Type B pancreatic cell (in vitro differentiated cells): ENCODE results near the gene TSPAN4. TPM values are rescaled to one million over a fixed set of nuclear protein-coding genes. Genes with fewer than 3 reads are reported as not detected.

Source experiments
- DNase-seq: peaks from one replicate; pipeline ENCODE4 v3.0.0; 2021; ENCODE audit warnings: mixed read lengths; ENCODE audit not compliant: unreplicated experiment; ENCODE audit errors: extremely low spot score
- H3K27ac Mint-ChIP-seq: 2 replicates; pipeline ENCODE4 v1.8.0; 2021; ENCODE audit warnings: mild to moderate bottlenecking, mixed read lengths
- H3K27me3 Mint-ChIP-seq: 2 replicates; pipeline ENCODE4 v1.8.0; 2021; ENCODE audit warnings: mixed read lengths
- H3K36me3 Mint-ChIP-seq: 2 replicates; pipeline ENCODE4 v1.8.0; 2021; ENCODE audit warnings: mixed read lengths
- H3K4me1 Mint-ChIP-seq: one replicate; pipeline ENCODE4 v1.8.0; 2021; ENCODE audit warnings: mixed read lengths; ENCODE audit not compliant: unreplicated experiment
- H3K4me3 Mint-ChIP-seq: 2 replicates; pipeline ENCODE4 v1.8.0; 2021; ENCODE audit warnings: mild to moderate bottlenecking, mixed read lengths
- H3K9me3 Mint-ChIP-seq: 2 replicates; pipeline ENCODE4 v1.8.0; 2021; ENCODE audit warnings: mixed read lengths
- CTCF ChIP-seq: fragments of 200-600 bp; sonication (generic); conservative IDR thresholded peaks from 2 replicates; pipeline ENCODE4 v1.5.0; 2021; ENCODE audit warnings: antibody characterized with exemption, mild to moderate bottlenecking
- total RNA-seq: library from RNA; stranded (reverse); gene quantifications from 2 replicates; pipeline ENCODE4 v1.2.1, GENCODE V29; 2021; ENCODE audit warnings: low replicate concordance

TSPAN4 gene
- total RNA-seq, 1 donor from 2014 or later, result 43.2 TPM

DNA sequence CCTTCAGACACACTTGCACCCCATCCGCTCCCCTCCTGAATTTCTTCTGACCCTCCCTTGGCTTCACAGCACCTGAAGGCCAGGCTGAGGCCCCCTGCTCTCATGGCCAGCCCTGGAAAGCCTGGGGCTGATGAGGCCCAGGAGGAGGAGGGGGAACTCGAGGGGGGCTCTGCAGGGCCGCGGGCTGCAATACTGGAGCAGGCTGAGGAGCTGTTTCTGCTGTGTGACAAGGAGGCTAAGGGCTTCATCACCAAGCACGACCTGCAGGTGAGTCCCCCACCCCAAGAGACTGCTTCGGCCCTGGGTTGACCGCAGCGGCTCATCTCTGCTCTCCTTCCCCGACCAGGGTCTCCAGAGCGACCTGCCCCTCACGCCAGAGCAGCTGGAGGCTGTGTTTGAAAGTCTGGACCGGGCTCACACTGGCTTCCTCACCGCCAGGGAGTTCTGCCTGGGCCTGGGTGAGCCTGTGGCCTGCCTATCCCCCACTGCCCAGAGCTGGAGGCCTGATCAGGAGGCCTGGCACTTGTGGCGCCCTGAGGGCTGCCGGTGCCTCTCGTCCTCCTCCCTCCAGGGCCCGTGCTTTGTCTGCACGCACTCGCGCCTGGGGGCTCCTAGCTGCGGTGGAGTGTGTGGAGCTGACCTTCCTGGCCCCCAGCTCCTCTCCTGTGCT, 14.0 kb upstream of the TSPAN4 start:
- Mint-ChIP-seq H3K4me1 (peaks cover 10% of the 10 kb centered on the region), H3K9me3 (no peaks in the 10 kb centered on the region), H3K4me3 (peak overlapping the region; percentile 83), H3K27ac (peak overlapping the region; percentile 29), H3K36me3 (no peaks in the 10 kb centered on the region), H3K27me3 (peaks cover 45% of the 10 kb centered on the region)
- no peak for TF ChIP-seq CTCF
- DNase-seq, result no peak

GRCh38 chr11:829176-829846, 13.3 kb upstream of the TSPAN4 start:
- Mint-ChIP-seq H3K27me3 (peaks cover 45% of the 10 kb centered on the region), H3K27ac (peak overlapping the region; percentile 29), H3K4me3 (peak overlapping the region; percentile 59), H3K36me3 (no peaks in the 10 kb centered on the region), H3K9me3 (no peaks in the 10 kb centered on the region), H3K4me1 (peaks cover 10% of the 10 kb centered on the region)
- TF ChIP-seq CTCF, result no peak
- DNase-seq, result no peak

DNA sequence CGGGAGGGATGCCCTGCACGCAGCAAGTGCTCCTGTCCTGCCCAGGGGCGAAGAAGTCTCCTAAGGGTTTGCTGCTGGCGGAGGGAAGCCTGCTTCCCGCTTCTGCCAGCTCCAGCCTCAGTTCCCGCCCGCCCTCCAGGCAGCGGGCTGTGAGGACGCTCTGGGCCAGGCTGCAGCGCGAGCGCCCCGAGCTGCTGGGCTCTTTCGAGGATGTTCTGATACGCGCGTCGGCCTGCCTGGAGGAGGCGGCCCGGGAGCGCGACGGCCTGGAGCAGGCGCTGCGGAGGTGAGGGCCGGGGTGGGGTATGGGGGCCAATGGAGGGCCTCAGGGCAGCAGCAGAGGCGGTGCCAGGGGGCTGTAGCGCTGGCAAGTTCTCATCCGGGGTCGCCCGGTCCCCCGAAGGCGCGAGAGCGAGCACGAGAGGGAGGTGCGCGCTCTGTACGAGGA, 12.8 kb upstream of the TSPAN4 start:
- Mint-ChIP-seq H3K4me3 (peak overlapping the region; percentile 67), H3K4me1 (peaks cover 10% of the 10 kb centered on the region), H3K27ac (no peak overlapping the region), H3K9me3 (no peaks in the 10 kb centered on the region), H3K27me3 (peaks cover 45% of the 10 kb centered on the region), H3K36me3 (no peaks in the 10 kb centered on the region)
- no peak for TF ChIP-seq CTCF
- no peak for DNase-seq

DNA sequence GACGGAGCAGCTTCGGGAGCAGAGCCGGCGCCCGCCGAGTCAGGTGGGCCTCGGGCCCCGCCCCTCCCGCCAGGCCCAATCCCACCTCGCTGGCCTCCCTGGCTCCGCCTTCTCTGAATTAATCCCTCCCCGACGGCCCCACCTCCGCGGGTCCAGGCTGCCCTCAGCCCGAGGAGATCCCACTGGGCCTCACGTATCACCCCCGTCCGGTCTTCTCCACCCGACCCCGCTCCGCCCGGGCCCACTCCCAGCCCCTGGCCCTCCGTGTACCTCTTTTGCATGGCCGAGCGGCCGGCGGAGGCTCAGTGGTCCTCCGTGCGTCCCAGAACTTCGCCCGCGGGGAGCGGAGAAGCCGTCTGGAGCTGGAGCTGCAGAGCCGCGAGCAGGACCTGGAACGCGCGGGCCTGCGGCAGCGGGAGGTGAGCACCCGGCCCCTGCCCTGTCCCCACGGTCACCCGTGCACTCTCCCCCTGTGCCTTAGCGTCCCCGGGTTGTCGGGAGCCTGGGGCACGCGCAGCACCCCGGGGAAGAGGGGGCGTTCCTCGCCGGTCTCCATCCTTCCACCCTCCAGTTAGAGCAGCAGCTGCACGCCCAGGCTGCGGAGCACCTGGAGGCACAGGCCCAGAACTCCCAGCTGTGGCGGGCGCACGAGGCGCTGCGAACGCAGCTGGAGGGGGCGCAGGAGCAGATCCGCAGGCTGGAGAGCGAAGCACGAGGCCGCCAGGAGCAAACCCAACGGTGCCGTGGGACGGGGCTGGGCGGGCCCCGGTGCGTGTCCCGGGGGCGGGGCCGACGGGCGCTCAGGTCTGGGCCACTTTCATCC, 12.1 kb upstream of the TSPAN4 start:
- DNase-seq, result no peak
- Mint-ChIP-seq H3K9me3 (no peaks in the 10 kb centered on the region), H3K36me3 (no peaks in the 10 kb centered on the region), H3K4me3 (peak overlapping the region; percentile 67), H3K27ac (no peak overlapping the region), H3K4me1 (peaks cover 10% of the 10 kb centered on the region), H3K27me3 (peaks cover 45% of the 10 kb centered on the region)
- TF ChIP-seq CTCF, result no peak

DNA sequence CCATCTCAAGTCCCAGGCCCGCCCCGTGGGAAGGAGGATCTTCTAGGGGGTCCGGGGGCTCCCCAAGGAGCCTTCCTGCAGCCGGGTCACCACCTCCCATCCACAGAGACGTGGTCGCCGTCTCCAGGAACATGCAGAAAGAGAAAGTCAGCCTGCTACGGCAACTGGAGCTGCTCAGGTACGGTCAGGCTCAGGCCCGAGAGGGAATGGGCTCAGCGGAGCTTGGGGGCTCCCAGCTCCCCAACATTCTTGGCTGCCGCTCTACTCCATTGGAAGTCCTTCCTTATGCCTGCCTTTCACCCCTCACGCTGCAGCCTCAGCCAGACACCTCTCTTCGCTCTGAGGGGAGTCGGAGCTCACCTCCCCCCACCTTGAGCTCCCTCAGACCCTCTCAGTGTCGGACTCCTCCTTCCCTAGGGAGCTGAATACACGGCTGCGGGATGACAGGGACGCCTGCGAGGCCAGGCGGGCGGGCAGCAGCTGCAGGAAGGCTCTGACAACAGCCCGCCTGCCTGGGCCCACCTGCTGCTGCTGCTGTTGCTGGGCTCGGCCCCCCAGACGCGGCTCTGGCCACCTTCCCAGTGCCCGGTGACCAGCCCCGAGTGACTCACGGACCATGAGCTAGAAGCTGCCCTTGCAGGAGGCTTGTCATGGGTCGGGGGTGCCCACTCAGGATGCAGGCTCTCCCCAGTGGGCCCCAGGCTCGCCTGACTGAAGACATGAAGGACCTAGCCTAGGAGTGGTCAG, 11.4 kb upstream of the TSPAN4 start:
- peak overlapping the region; percentile 67 for H3K4me3 Mint-ChIP-seq
- no peaks in the 10 kb centered on the region for H3K36me3 Mint-ChIP-seq
- H3K27me3 Mint-ChIP-seq, result peaks cover 45% of the 10 kb centered on the region
- DNase-seq, result no peak
- H3K27ac Mint-ChIP-seq, result no peak overlapping the region
- no peak for TF ChIP-seq CTCF
- no peaks in the 10 kb centered on the region for H3K9me3 Mint-ChIP-seq
- peaks cover 10% of the 10 kb centered on the region for H3K4me1 Mint-ChIP-seq
